Measurements from ENCODE around the gene WASF3.

WASF3 gene

GRCh38 chr13:26579580-26579979 is 22.1 kb downstream of the WASF3 start:
- WGBS, 2 donors (ENCODE audit: extremely low coverage in 2 of 2, insufficient read length in 2 of 2, insufficient replicate concordance in 1 of 2), result no CpG with 5 or more reads among the region's 1 CpG
- Histone ChIP-seq H2AK5ac (ENCODE audit: low read depth, low read length) (no peak overlapping the region), H3K14ac (ENCODE audit: low read length) (no peak overlapping the region), H2BK120ac (ENCODE audit: low read depth, low read length) (no peak overlapping the region), H3K4me1 (ENCODE audit: control insufficient read depth in 2 of 2, insufficient read depth in 1 of 2, low read depth in 1 of 2, low read length in 2 of 2) (peaks cover 0 to 3% of the 10 kb centered on the region in 2 donors), H3K4me2 (ENCODE audit: insufficient read depth, low read length, poor library complexity, severe bottlenecking) (no peak overlapping the region), H3K23ac (ENCODE audit: low read depth, low read length, poor library complexity) (no peak overlapping the region), H3K27ac (replicated peaks; ENCODE audit: low read length) (no peak overlapping the region), H2BK12ac (ENCODE audit: low read length) (no peak overlapping the region), H3K9ac (ENCODE audit: low read depth, low read length, poor library complexity) (no peak overlapping the region), H2BK15ac (ENCODE audit: low read length) (no peak overlapping the region), H3K9me3 (replicated peaks in 1 of 2; ENCODE audit: control insufficient read depth in 2 of 2, insufficient read depth in 1 of 2, low read depth in 1 of 2, low read length in 2 of 2) (peaks cover 7 to 19% of the 10 kb centered on the region in 2 donors), H3K4ac (ENCODE audit: low read length) (no peak overlapping the region), H3K27me3 (ENCODE audit: control insufficient read depth in 3 of 3, insufficient read depth in 3 of 3, low read depth in 1 of 3, low read length in 3 of 3) (no peaks in the 10 kb centered on the region), H4K91ac (ENCODE audit: low read depth, low read length, poor library complexity) (no peak overlapping the region), H3K18ac (ENCODE audit: low read length) (no peak overlapping the region), H3K4me3 (ENCODE audit: low read length in 2 of 2) (no peak overlapping the region), H3K79me1 (ENCODE audit: low read depth, low read length) (no peaks in the 10 kb centered on the region), H4K8ac (ENCODE audit: low read depth, low read length) (no peak overlapping the region), H2AFZ (ENCODE audit: low read length) (no peak overlapping the region), H2BK5ac (ENCODE audit: low read length) (no peak overlapping the region), H3K36me3 (replicated peaks in 1 of 2; ENCODE audit: control insufficient read depth in 2 of 2, insufficient read depth in 2 of 2, low read length in 2 of 2) (peaks cover 4 to 6% of the 10 kb centered on the region in 2 donors)
- DNase-seq (ENCODE audit: low spot score), result no peak

GRCh38 chr13:26583662-26584061 is 26.2 kb downstream of the WASF3 start:
- Histone ChIP-seq H3K4ac (ENCODE audit: low read length) (no peak overlapping the region), H3K14ac (ENCODE audit: low read length) (no peak overlapping the region), H2BK120ac (ENCODE audit: low read depth, low read length) (no peak overlapping the region), H3K36me3 (replicated peaks in 1 of 2; ENCODE audit: control insufficient read depth in 2 of 2, insufficient read depth in 2 of 2, low read length in 2 of 2) (no peaks in the 10 kb centered on the region), H3K79me1 (ENCODE audit: low read depth, low read length) (no peaks in the 10 kb centered on the region), H2BK12ac (ENCODE audit: low read length) (no peak overlapping the region), H2BK15ac (ENCODE audit: low read length) (no peak overlapping the region), H3K27ac (replicated peaks; ENCODE audit: low read length) (no peak overlapping the region), H3K4me3 (ENCODE audit: low read length in 2 of 2) (no peak overlapping the region), H3K4me1 (ENCODE audit: control insufficient read depth in 2 of 2, insufficient read depth in 1 of 2, low read depth in 1 of 2, low read length in 2 of 2) (peaks cover 0 to 3% of the 10 kb centered on the region in 2 donors), H3K27me3 (ENCODE audit: control insufficient read depth in 3 of 3, insufficient read depth in 3 of 3, low read depth in 1 of 3, low read length in 3 of 3) (no peaks in the 10 kb centered on the region), H3K18ac (ENCODE audit: low read length) (no peak overlapping the region), H3K4me2 (ENCODE audit: insufficient read depth, low read length, poor library complexity, severe bottlenecking) (no peak overlapping the region), H3K23ac (ENCODE audit: low read depth, low read length, poor library complexity) (no peak overlapping the region), H2AK5ac (ENCODE audit: low read depth, low read length) (no peak overlapping the region), H4K91ac (ENCODE audit: low read depth, low read length, poor library complexity) (no peak overlapping the region), H2BK5ac (ENCODE audit: low read length) (no peak overlapping the region), H4K8ac (ENCODE audit: low read depth, low read length) (no peak overlapping the region), H3K9ac (ENCODE audit: low read depth, low read length, poor library complexity) (no peak overlapping the region), H2AFZ (ENCODE audit: low read length) (no peak overlapping the region), H3K9me3 (replicated peaks in 1 of 2; ENCODE audit: control insufficient read depth in 2 of 2, insufficient read depth in 1 of 2, low read depth in 1 of 2, low read length in 2 of 2) (peaks cover 0 to 8% of the 10 kb centered on the region in 2 donors)
- no CpG with 5 or more reads among the region's 2 CpGs for WGBS, 2 donors (ENCODE audit: extremely low coverage in 2 of 2, insufficient read length in 2 of 2, insufficient replicate concordance in 1 of 2)
- DNase-seq (ENCODE audit: low spot score), result no peak

- H4K91ac ChIP-seq (ENCODE audit: low read depth, low read length, poor library complexity), result no peak overlapping the region
- no peak for DNase-seq (ENCODE audit: low spot score)
- H3K14ac ChIP-seq (ENCODE audit: low read length), result no peak overlapping the region
- H2AFZ ChIP-seq (ENCODE audit: low read length), result no peak overlapping the region
- no peak overlapping the region for H3K9ac ChIP-seq (ENCODE audit: low read depth, low read length, poor library complexity)
- H3K4me1 ChIP-seq (ENCODE audit: control insufficient read depth in 2 of 2, insufficient read depth in 1 of 2, low read depth in 1 of 2, low read length in 2 of 2), result peaks cover under 1 to 5% of the 10 kb centered on the region in 2 donors
- H2BK15ac ChIP-seq (ENCODE audit: low read length), result no peak overlapping the region
- no peak overlapping the region for H4K8ac ChIP-seq (ENCODE audit: low read depth, low read length)
- no peak overlapping the region for H2BK12ac ChIP-seq (ENCODE audit: low read length)
- H2BK120ac ChIP-seq (ENCODE audit: low read depth, low read length), result no peak overlapping the region
- no peak overlapping the region for H3K23ac ChIP-seq (ENCODE audit: low read depth, low read length, poor library complexity)
- WGBS, 2 donors (ENCODE audit: extremely low coverage in 2 of 2, insufficient read length in 2 of 2, insufficient replicate concordance in 1 of 2), result no CpG with 5 or more reads among the region's 2 CpGs
- no peak overlapping the region for H3K4ac ChIP-seq (ENCODE audit: low read length)
- no peak overlapping the region for H3K4me2 ChIP-seq (ENCODE audit: insufficient read depth, low read length, poor library complexity, severe bottlenecking)
- no peak overlapping the region for H3K18ac ChIP-seq (ENCODE audit: low read length)
- H3K36me3 ChIP-seq (replicated peaks in 1 of 2; ENCODE audit: control insufficient read depth in 2 of 2, insufficient read depth in 2 of 2, low read length in 2 of 2), result no peaks in the 10 kb centered on the region
- H2BK5ac ChIP-seq (ENCODE audit: low read length), result no peak overlapping the region
- H3K4me3 ChIP-seq (ENCODE audit: low read length in 2 of 2), result no peak overlapping the region
- no peaks in the 10 kb centered on the region for H3K27me3 ChIP-seq (ENCODE audit: control insufficient read depth in 3 of 3, insufficient read depth in 3 of 3, low read depth in 1 of 3, low read length in 3 of 3)
- no peak overlapping the region for H2AK5ac ChIP-seq (ENCODE audit: low read depth, low read length)
- H3K9me3 ChIP-seq (replicated peaks in 1 of 2; ENCODE audit: control insufficient read depth in 2 of 2, insufficient read depth in 1 of 2, low read depth in 1 of 2, low read length in 2 of 2), result peaks cover 0 to 5% of the 10 kb centered on the region in 2 donors
- no peak overlapping the region for H3K27ac ChIP-seq (replicated peaks; ENCODE audit: low read length)
- H3K79me1 ChIP-seq (ENCODE audit: low read depth, low read length), result no peaks in the 10 kb centered on the region
Observed at GRCh38 chr13:26584713-26585112, 27.2 kb downstream of the WASF3 start.

GRCh38 chr13:26585136-26585535 is 27.7 kb downstream of the WASF3 start:
- no peak overlapping the region for H3K4me3 ChIP-seq (ENCODE audit: low read length in 2 of 2)
- no peak for DNase-seq (ENCODE audit: low spot score)

More at GRCh38 chr13:26585136-26585535, 27.7 kb downstream of the WASF3 start:
- Histone ChIP-seq H2AFZ (ENCODE audit: low read length) (no peak overlapping the region), H3K18ac (ENCODE audit: low read length) (no peak overlapping the region), H3K14ac (ENCODE audit: low read length) (no peak overlapping the region), H3K9ac (ENCODE audit: low read depth, low read length, poor library complexity) (no peak overlapping the region), H2BK120ac (ENCODE audit: low read depth, low read length) (no peak overlapping the region), H3K9me3 (replicated peaks in 1 of 2; ENCODE audit: control insufficient read depth in 2 of 2, insufficient read depth in 1 of 2, low read depth in 1 of 2, low read length in 2 of 2) (peaks cover 0 to 5% of the 10 kb centered on the region in 2 donors), H3K79me1 (ENCODE audit: low read depth, low read length) (no peaks in the 10 kb centered on the region), H4K8ac (ENCODE audit: low read depth, low read length) (no peak overlapping the region), H3K27ac (replicated peaks; ENCODE audit: low read length) (no peak overlapping the region), H2BK15ac (ENCODE audit: low read length) (no peak overlapping the region), H2BK12ac (ENCODE audit: low read length) (no peak overlapping the region), H3K27me3 (ENCODE audit: control insufficient read depth in 3 of 3, insufficient read depth in 3 of 3, low read depth in 1 of 3, low read length in 3 of 3) (no peaks in the 10 kb centered on the region), H2AK5ac (ENCODE audit: low read depth, low read length) (no peak overlapping the region), H3K23ac (ENCODE audit: low read depth, low read length, poor library complexity) (no peak overlapping the region), H3K4me2 (ENCODE audit: insufficient read depth, low read length, poor library complexity, severe bottlenecking) (no peak overlapping the region), H4K91ac (ENCODE audit: low read depth, low read length, poor library complexity) (no peak overlapping the region), H3K36me3 (replicated peaks in 1 of 2; ENCODE audit: control insufficient read depth in 2 of 2, insufficient read depth in 2 of 2, low read length in 2 of 2) (no peaks in the 10 kb centered on the region), H3K4ac (ENCODE audit: low read length) (no peak overlapping the region), H3K4me1 (ENCODE audit: control insufficient read depth in 2 of 2, insufficient read depth in 1 of 2, low read depth in 1 of 2, low read length in 2 of 2) (peaks cover 3 to 5% of the 10 kb centered on the region in 2 donors), H2BK5ac (ENCODE audit: low read length) (no peak overlapping the region)
- WGBS, 2 donors (ENCODE audit: extremely low coverage in 2 of 2, insufficient read length in 2 of 2, insufficient replicate concordance in 1 of 2), result no CpG with 5 or more reads among the region's 1 CpG

All from neuronal stem cell (in vitro differentiated cells).